ENCODE data around the gene DIS3L2. TPM values are rescaled to one million over a fixed set of nuclear protein-coding genes. Genes with fewer than 3 reads are reported as not detected.

The DIS3L2 gene
- total and polyA plus RNA-seq, 2 of the 8 experiments (the other 6 are each of a cell fraction or from before 2014, with no cell fraction given), result 11.5 to 21.6 TPM

DNA sequence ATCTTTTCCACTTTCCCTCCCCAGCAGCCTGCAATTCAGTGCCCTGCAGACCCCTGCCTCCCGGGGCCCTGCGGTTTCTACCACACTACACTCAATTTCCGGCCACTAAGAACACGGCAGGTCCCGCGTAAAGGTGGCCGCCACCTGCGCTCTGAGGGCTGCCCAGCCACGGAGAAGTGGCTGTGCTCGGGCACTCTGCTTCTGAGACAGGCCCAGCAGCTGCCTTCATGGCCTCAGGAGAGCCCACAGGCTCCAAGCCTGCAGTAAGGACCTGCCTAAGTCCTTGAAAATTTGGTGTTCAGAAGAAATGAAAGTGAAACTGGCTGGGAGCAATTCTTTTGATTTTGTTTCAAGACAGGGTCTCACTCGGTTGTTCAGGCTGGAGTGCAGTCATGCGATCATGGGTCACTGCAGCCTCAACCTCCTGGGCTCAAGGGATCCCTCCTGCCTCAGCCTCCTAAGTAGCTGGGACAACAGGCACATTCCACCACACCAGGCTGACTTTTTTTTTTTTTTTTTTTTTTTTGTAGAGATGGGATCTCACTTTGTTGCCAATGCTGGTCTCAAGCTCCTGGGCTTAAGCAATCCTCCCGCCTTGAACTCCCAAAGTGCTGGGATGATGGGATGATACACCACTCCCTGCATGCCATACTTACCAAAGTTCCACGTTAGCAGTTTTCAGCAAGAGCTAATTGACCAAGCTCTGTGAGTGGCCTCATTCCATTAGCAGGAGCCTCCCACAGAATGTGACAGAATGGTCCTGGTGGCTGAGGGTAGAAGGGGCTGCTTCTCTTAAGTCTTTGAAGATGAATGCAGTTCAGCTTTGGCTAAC is 402.5 kb downstream of the DIS3L2 start:
- POLR2A ChIA-PET (ENCODE audit: partially characterized antibody), result interaction anchor here (0.8 to 2.3 kb wide), 4 partner anchors 13 to 25 kb away, joined by 3 to 4 read pairs (median 4); no protein-coding TSS in a partner anchor
- WGBS, 2 experiments (ENCODE audit: extremely low coverage in 1 of 2, insufficient coverage in 1 of 2, insufficient read length in 1 of 2, insufficient replicate concordance in 2 of 2, low coverage in 1 of 2, low lambda C conversion rate in 2 of 2, missing lambda C conversion rate in 1 of 2), result 88% methylated on average over 14 of the region's 14 CpGs; no CpG with 5 or more reads in 1 of the 2 experiments
- DNase-seq (ENCODE audit: low read depth in 1 of 2, low spot score in 2 of 2), result peak in 1 of 2 experiments; percentile 34
- no peak for TF ChIP-seq RBBP5 (IDR thresholded peaks at IDR 0.05; ENCODE audit: borderline replicate concordance, low read depth, low read length)
- no peak for TF ChIP-seq ATF2 (IDR thresholded peaks at IDR 0.05; ENCODE audit: low read length)
- no peak for TF ChIP-seq CHD1 (IDR thresholded peaks at IDR 0.05; ENCODE audit: low read depth, low read length)
- no peak for TF ChIP-seq ASH2L (IDR thresholded peaks at IDR 0.05; ENCODE audit: low read length)
- TF ChIP-seq POLR2AphosphoS5 (IDR thresholded peaks at IDR 0.05; ENCODE audit: low read depth, low read length), result no peak
- no peak for TF ChIP-seq KDM4A (IDR thresholded peaks at IDR 0.05; ENCODE audit: low read depth, low read length, severe bottlenecking)
- TF ChIP-seq BACH1 (IDR thresholded peaks at IDR 0.05; ENCODE audit: low read length), result no peak
- no peak for TF ChIP-seq CBX5 (IDR thresholded peaks at IDR 0.05; ENCODE audit: low read depth, low read length)
- no peak for TF ChIP-seq RAD21 (IDR thresholded peaks at IDR 0.05 in 1 of 2, conservative IDR thresholded peaks at IDR 0.05 in 1 of 2; ENCODE audit: low read depth in 2 of 2, low read length in 2 of 2)
- TF ChIP-seq CHD2 (IDR thresholded peaks at IDR 0.05; ENCODE audit: low read length), result no peak

More for the DNA sequence above, 402.5 kb downstream of the DIS3L2 start:
- Histone ChIP-seq H4K5ac (ENCODE audit: insufficient read length, low read depth, low read length) (no peak overlapping the region), H3K14ac (ENCODE audit: insufficient read length) (no peak overlapping the region), H3K18ac (ENCODE audit: extremely low read depth, low read length) (no peak overlapping the region), H4K8ac (ENCODE audit: extremely low read depth, insufficient read depth, low read length) (no peak overlapping the region), H2BK15ac (ENCODE audit: low read length) (peak overlapping the region; percentile 40; the same call in 1 of the 2 replicates), H3K79me1 (ENCODE audit: low read depth, low read length) (no peaks in the 10 kb centered on the region), H3K4me3 (ENCODE audit: extremely low read depth in 1 of 4, insufficient read depth in 2 of 4, low read depth in 3 of 4, low read length in 4 of 4) (no peak overlapping the region), H3K23ac (ENCODE audit: insufficient read length) (no peak overlapping the region), H3K9ac (replicated peaks in 1 of 4; ENCODE audit: extremely low read depth in 1 of 4, low read depth in 3 of 4, low read length in 3 of 4) (no peak overlapping the region), H3K56ac (replicated peaks; ENCODE audit: insufficient read length, low read depth, low read length) (no peak overlapping the region), H3K4ac (replicated peaks; ENCODE audit: insufficient read length, low read depth, low read length) (peak overlapping the region; percentile 38), H3K36me3 (ENCODE audit: control insufficient read depth in 2 of 4, insufficient read depth in 4 of 4, low read length in 3 of 4) (no peaks in the 10 kb centered on the region), H3K4me2 (ENCODE audit: insufficient read depth in 1 of 2, low read depth in 2 of 2, low read length in 2 of 2) (no peak overlapping the region), H3K27me3 (replicated peaks in 1 of 4; ENCODE audit: control insufficient read depth in 3 of 4, extremely low read depth in 1 of 4, insufficient read depth in 3 of 4, low read length in 3 of 4) (no peaks in the 10 kb centered on the region), H3K23me2 (ENCODE audit: low read depth, low read length) (no peaks in the 10 kb centered on the region), H2BK120ac (replicated peaks; ENCODE audit: low read depth, low read length) (no peak overlapping the region), H3K79me2 (ENCODE audit: control insufficient read depth in 1 of 2, insufficient read depth in 2 of 2, low read length in 2 of 2) (no peaks in the 10 kb centered on the region), H2AFZ (ENCODE audit: low read length) (no peak overlapping the region), H2BK5ac (ENCODE audit: low read depth, low read length) (no peak overlapping the region), H4K91ac (replicated peaks; ENCODE audit: insufficient read length, low read length) (no peak overlapping the region), H3K9me3 (ENCODE audit: insufficient read depth in 2 of 2, low read depth in 1 of 2, low read length in 1 of 2) (no peaks in the 10 kb centered on the region), H3K4me1 (replicated peaks in 1 of 4; ENCODE audit: control insufficient read depth in 3 of 4, insufficient read depth in 4 of 4, low read length in 3 of 4) (peaks cover 0 to 16% (median 3%) of the 10 kb centered on the region in 4 experiments; a peak in 5 of 7 replicates), H3K27ac (ENCODE audit: low read depth, low read length) (no peak overlapping the region), H2BK12ac (ENCODE audit: low read depth, low read length) (no peak overlapping the region), H4K20me1 (replicated peaks in 1 of 2; ENCODE audit: control insufficient read depth in 1 of 2, insufficient read depth in 2 of 2, low read length in 2 of 2) (no peaks in the 10 kb centered on the region), H2AK5ac (ENCODE audit: low read depth, low read length) (no peak overlapping the region), H2BK20ac (ENCODE audit: low read length) (no peak overlapping the region)
- no peak for FAIRE-seq
- CTCF ChIA-PET (ENCODE audit: partially characterized antibody), result interaction anchor here (0.6 to 9.5 kb wide), 25 partner anchors 12 to 463 kb away, joined by 3 to 100 read pairs (median 4); partner anchors contain the start of gene ALPP

Measured in H1 (cell line).